Measurements from ENCODE around the gene DLG2.
A peak's percentile ranks its signal among the peaks of the same experiment; 100 is the strongest.

Gene DLG2

DNA sequence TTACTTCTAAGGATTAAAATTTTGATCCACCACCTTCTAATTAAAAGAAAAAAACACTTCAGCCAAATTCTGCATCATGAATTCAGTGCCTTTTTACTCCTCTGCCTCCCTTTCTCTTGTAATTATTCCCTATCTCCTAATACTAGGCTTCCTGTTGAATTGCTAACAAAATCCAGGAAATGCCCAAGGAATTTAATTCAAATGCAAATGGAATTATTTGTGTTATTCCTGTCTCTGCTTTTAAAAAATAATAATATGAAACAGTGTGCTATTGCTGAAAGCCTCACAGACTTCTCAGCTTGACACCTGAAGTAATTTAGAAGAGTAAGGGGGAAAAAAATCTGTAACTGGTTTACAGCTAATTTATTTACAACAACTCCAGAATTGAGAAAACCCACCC, 85.5 kb downstream of the DLG2 start:
- no peak overlapping the region for H3K4me3 ChIP-seq (ENCODE audit: low read length)
- no peak overlapping the region for H3K9ac ChIP-seq (ENCODE audit: low read length)
- no peaks in the 10 kb centered on the region for H3K4me1 ChIP-seq (ENCODE audit: low read length)
- no peaks in the 10 kb centered on the region for H4K20me1 ChIP-seq (ENCODE audit: insufficient read depth, low read length)
- no peaks in the 10 kb centered on the region for H3K9me3 ChIP-seq (ENCODE audit: insufficient read depth, low read length)
- no peaks in the 10 kb centered on the region for H3K79me2 ChIP-seq (ENCODE audit: low read length)
- TF ChIP-seq, protein P1, sequence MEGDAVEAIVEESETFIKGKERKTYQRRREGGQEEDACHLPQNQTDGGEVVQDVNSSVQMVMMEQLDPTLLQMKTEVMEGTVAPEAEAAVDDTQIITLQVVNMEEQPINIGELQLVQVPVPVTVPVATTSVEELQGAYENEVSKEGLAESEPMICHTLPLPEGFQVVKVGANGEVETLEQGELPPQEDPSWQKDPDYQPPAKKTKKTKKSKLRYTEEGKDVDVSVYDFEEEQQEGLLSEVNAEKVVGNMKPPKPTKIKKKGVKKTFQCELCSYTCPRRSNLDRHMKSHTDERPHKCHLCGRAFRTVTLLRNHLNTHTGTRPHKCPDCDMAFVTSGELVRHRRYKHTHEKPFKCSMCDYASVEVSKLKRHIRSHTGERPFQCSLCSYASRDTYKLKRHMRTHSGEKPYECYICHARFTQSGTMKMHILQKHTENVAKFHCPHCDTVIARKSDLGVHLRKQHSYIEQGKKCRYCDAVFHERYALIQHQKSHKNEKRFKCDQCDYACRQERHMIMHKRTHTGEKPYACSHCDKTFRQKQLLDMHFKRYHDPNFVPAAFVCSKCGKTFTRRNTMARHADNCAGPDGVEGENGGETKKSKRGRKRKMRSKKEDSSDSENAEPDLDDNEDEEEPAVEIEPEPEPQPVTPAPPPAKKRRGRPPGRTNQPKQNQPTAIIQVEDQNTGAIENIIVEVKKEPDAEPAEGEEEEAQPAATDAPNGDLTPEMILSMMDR (IDR thresholded peaks at IDR 0.05; ENCODE audit: low read depth, low read length): no peak
- no peak overlapping the region for H2AFZ ChIP-seq (ENCODE audit: low read depth, low read length)
- no peaks in the 10 kb centered on the region for H3K27me3 ChIP-seq (ENCODE audit: low read depth, low read length)
- H3K27ac ChIP-seq (ENCODE audit: low read length): no peak overlapping the region
- no peak overlapping the region for H3K4me2 ChIP-seq (ENCODE audit: low read length)
- no peaks in the 10 kb centered on the region for H3K36me3 ChIP-seq (replicated peaks; ENCODE audit: low read depth, low read length)

DNA sequence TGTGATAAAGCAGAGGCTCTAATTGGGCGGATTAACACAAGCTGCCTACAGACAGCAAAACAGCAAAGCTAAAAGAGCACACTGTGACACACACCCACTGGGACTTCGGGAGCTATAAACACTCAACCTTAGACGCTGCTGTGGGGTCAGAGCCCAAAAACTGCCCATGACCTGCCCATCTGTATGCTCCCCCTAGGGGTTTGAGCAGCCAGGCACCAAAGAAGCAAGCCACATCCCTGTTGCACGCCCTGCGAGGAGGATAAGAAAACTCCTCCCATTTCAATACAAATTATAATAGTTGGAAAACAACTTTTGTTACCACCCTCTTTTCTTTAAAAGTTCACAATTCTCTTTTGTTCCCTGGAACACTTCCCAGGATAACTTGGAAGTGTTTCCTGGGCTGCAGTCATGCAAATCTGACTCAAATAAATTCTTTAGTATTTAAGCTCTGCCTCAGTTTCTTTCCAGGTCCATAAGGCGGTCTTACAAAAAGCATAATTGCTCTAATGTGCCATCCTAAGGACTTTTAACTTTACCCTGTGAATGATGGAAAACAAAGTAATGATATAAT, 86.4 kb downstream of the DLG2 start:
- Histone ChIP-seq H3K36me3 (replicated peaks; ENCODE audit: low read depth, low read length) (no peaks in the 10 kb centered on the region), H3K4me2 (ENCODE audit: low read length) (no peak overlapping the region), H2AFZ (ENCODE audit: low read depth, low read length) (no peak overlapping the region), H3K27ac (ENCODE audit: low read length) (no peak overlapping the region), H4K20me1 (ENCODE audit: insufficient read depth, low read length) (no peaks in the 10 kb centered on the region), H3K4me3 (ENCODE audit: low read length) (no peak overlapping the region), H3K79me2 (ENCODE audit: low read length) (no peaks in the 10 kb centered on the region), H3K9me3 (ENCODE audit: insufficient read depth, low read length) (no peaks in the 10 kb centered on the region), H3K27me3 (ENCODE audit: low read depth, low read length) (no peaks in the 10 kb centered on the region), H3K4me1 (ENCODE audit: low read length) (no peaks in the 10 kb centered on the region), H3K9ac (ENCODE audit: low read length) (no peak overlapping the region)
- TF ChIP-seq, protein P1 (IDR thresholded peaks at IDR 0.05; ENCODE audit: low read depth, low read length): 0 out of 2 replicates have a peak, but pooled peaks have one; percentile 8
- TF ChIP-seq EZH2phosphoT487 (IDR thresholded peaks at IDR 0.05; ENCODE audit: low read depth): no peak

DNA sequence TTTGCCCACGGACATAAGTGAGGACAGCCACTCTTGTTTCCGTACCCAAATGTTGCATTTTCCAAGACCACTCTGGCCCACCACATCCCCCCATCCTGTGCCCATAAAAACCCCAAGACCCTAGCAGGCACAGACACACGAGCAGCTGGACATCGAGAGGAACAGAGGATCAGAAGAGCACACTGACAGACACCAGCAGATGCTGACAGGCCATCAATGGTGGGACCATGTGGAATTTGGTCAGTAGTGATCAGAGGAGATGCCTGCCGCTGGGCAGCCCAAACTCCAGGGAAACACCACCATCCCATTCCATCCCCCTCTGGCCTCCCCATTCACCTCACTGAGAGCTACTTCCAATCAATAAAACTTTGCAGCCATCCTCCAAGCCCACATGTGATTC, 87.0 kb downstream of the DLG2 start:
- H3K36me3 ChIP-seq (replicated peaks; ENCODE audit: low read depth, low read length): no peaks in the 10 kb centered on the region
- no peak overlapping the region for H2AFZ ChIP-seq (ENCODE audit: low read depth, low read length)
- H3K9ac ChIP-seq (ENCODE audit: low read length): no peak overlapping the region
- H3K27ac ChIP-seq (ENCODE audit: low read length): no peak overlapping the region
- no peaks in the 10 kb centered on the region for H3K9me3 ChIP-seq (ENCODE audit: insufficient read depth, low read length)
- no peaks in the 10 kb centered on the region for H3K27me3 ChIP-seq (ENCODE audit: low read depth, low read length)
- no peak overlapping the region for H3K4me2 ChIP-seq (ENCODE audit: low read length)
- no peak overlapping the region for H3K4me3 ChIP-seq (ENCODE audit: low read length)
- TF ChIP-seq, protein P1 (IDR thresholded peaks at IDR 0.05; ENCODE audit: low read depth, low read length): no peak
- TF ChIP-seq EZH2phosphoT487 (IDR thresholded peaks at IDR 0.05; ENCODE audit: low read depth): no peak
- H3K79me2 ChIP-seq (ENCODE audit: low read length): no peaks in the 10 kb centered on the region
- H4K20me1 ChIP-seq (ENCODE audit: insufficient read depth, low read length): no peaks in the 10 kb centered on the region
- no peaks in the 10 kb centered on the region for H3K4me1 ChIP-seq (ENCODE audit: low read length)

DNA sequence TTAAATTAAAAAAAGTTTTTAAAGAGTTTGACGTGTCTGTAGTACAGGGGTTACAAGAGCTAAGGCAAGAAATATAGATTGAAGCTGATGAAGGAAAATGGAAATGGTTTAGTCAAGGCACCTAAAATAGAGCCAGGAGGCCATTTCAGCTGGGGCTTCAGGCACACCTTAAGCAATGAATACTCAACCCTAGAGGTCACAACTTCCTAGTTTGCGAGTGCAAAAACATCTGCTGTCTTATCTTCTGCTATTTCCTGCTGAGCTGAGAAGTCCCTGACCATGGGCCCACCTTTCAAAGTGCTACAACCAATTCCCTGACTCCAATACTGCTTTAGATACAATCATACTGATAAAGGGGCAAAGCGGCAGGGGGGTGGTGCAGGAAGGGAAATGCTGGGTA, 87.4 kb downstream of the DLG2 start:
- Histone ChIP-seq H3K9me3 (ENCODE audit: insufficient read depth, low read length) (no peaks in the 10 kb centered on the region), H3K4me1 (ENCODE audit: low read length) (no peaks in the 10 kb centered on the region), H2AFZ (ENCODE audit: low read depth, low read length) (no peak overlapping the region), H3K4me3 (ENCODE audit: low read length) (no peak overlapping the region), H3K9ac (ENCODE audit: low read length) (no peak overlapping the region), H3K27me3 (ENCODE audit: low read depth, low read length) (no peaks in the 10 kb centered on the region), H4K20me1 (ENCODE audit: insufficient read depth, low read length) (no peaks in the 10 kb centered on the region), H3K36me3 (replicated peaks; ENCODE audit: low read depth, low read length) (no peaks in the 10 kb centered on the region), H3K27ac (ENCODE audit: low read length) (no peak overlapping the region), H3K4me2 (ENCODE audit: low read length) (no peak overlapping the region), H3K79me2 (ENCODE audit: low read length) (no peaks in the 10 kb centered on the region)
- no peak for TF ChIP-seq EZH2phosphoT487 (IDR thresholded peaks at IDR 0.05; ENCODE audit: low read depth)
- TF ChIP-seq, protein P1 (IDR thresholded peaks at IDR 0.05; ENCODE audit: low read depth, low read length): no peak
